Measurements from ENCODE around the gene IQGAP3.

Gene IQGAP3

GRCh38 chr1:156539818-156540355 is 32.5 kb downstream of the IQGAP3 start:
- DNase-seq (ENCODE audit: low spot score): no peak

DNA sequence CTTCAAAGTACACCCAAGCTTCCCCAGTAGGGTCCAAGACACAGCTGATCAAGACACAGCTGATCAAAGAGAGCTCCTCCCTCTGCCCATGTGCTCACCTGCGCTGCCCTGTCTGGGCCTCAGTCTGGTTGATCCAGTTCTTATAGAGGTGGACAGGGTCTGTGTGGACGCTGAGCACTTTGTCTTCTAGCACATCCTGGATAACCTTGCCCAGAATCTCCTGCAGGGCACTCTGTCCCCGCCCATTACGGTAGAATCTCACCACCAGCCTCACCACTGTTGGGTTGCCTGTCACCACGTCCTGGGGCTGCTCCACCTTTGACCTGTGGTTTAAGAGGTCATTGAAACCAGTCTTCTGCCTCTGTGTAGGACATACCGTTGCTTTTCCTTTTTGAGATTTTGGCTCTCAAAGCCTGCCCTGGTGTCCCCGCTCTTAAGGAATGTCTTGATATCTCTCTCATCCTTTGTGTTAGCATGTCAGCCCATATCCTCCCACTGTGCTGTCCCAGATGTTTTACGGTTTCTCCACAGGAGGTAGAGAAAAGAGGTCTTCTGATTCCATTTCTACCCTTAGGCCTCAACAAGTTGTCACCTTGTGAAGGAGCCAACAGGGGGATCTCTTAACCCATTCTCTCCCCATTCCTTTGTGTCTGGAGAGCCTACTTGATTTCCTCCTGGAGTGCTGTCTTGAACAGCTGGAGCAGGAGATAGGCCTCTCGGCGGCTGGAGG is 33.5 kb downstream of the IQGAP3 start:
- DNase-seq (ENCODE audit: low spot score): no peak

DNA sequence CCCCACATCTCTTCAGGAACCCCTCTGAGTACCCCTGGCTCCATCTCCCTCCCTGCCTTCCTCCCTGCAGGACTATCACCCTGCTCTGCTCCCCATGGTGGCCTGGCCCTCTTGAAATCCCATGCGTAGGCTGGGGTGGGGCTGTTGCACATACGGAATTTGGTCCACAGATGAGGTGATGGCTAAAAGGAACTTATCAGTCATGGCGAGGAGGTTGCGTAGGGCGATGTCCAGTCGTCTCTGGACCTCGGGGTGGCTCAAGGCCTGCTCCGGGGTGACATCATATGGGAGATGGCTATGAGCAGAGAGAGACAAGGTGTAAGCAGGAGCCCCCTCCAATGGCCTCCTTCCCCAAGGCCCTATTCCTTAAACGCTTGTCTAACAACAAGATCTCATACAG is 35.3 kb downstream of the IQGAP3 start:
- DNase-seq (ENCODE audit: low spot score): no peak

- no peak for DNase-seq (ENCODE audit: low spot score)
Observed at GRCh38 chr1:156534424-156535060, 37.8 kb downstream of the IQGAP3 start.

GRCh38 chr1:156533568-156534220 is 38.7 kb downstream of the IQGAP3 start:
- DNase-seq (ENCODE audit: low spot score): no peak

DNA sequence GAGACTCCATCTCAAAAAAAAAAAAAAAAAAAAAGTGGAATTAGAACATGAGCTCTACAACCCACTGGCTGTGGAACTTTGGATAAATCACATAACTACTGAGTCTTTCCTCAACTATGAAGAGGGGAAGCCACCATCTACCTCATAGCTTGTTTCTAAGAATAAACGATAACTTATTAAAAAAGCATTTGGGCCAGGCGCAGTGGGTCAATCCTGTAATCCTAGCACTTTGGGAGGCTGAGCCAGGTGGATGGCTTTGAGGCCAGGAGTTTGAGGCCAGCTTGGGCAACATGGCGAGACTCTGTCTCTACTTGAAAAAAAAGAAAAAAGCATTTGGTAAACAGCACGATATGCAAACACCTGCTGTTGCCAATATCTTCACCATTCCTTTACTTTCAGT is 40.0 kb downstream of the IQGAP3 start:
- DNase-seq (ENCODE audit: low spot score): no peak

GRCh38 chr1:156530006-156530405 is 42.4 kb downstream of the IQGAP3 start:
- DNase-seq (ENCODE audit: low spot score): no peak

DNA sequence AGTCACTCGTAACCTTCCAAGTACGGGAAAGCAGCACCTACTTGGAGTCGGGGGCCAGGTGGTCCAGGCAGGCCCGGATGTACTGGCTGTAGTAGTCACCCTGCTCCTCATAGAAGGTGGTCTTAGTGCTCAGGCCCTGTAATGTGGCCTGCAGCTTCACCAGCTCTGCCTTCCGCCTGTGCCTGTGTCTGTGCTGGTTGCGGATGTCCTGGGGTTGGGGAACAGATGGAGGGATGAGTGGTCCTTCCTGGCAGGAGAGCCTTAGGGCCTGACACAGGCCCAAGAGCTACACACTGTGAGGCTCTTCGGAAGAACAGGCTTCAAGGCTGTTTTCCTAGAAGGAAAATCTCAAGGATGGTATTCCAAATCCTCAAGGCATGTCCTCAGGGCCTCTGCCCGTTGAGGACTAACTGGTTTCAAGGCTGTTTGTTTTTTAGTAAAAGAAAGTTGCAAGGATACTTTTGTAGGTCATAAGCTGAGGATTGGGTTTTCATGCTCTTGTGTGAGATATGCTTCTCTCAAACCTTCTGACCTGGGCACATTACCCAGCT is 43.4 kb downstream of the IQGAP3 start:
- DNase-seq (ENCODE audit: low spot score): no peak

DNA sequence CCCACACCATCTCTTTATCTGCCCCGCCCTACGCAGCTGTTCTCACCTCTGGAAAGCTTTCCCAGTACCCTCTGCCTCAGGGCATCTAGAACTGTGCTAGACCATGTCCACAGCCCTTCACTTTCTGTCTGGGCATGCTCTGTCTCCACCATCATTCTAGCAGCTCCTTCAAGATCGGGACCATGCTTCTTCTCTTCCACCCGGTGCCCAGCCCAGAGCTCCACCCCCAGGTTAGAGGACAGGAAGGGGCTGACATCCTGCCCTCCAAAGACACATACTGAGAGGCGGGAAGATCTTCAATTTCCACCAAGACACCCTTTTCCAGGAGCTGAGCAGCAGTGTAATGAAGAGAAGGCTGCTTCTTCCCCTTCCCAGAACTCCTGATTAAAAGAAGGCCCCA is 44.1 kb downstream of the IQGAP3 start:
- DNase-seq (ENCODE audit: low spot score): no peak

GRCh38 chr1:156527584-156527983 is 44.8 kb downstream of the IQGAP3 start:
- DNase-seq (ENCODE audit: low spot score): no peak

- no peak for DNase-seq (ENCODE audit: low spot score)
Observed at GRCh38 chr1:156525856-156526489, 46.4 kb downstream of the IQGAP3 start.

- DNase-seq (ENCODE audit: low spot score): no peak
Observed at GRCh38 chr1:156525071-156525501, 47.3 kb downstream of the IQGAP3 start.

DNA sequence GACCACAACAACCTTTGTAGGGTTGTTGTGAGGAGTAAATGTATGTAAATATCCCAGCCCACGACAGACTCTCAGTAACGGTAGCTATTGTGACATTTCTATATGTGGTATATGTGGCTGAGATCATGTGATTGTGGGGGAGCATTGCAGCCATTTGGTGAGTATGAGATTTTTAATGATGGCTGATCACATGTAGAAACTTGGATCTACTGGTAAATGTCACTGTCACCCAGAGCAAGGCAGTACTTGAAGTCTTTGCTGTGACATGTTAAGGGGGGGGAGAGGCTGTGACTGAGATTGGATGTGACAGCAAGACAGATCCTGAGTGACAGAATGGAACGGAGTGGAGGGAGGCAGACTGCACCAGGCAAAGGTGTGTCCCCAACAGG is 47.9 kb downstream of the IQGAP3 start:
- DNase-seq (ENCODE audit: low spot score): no peak

DNA sequence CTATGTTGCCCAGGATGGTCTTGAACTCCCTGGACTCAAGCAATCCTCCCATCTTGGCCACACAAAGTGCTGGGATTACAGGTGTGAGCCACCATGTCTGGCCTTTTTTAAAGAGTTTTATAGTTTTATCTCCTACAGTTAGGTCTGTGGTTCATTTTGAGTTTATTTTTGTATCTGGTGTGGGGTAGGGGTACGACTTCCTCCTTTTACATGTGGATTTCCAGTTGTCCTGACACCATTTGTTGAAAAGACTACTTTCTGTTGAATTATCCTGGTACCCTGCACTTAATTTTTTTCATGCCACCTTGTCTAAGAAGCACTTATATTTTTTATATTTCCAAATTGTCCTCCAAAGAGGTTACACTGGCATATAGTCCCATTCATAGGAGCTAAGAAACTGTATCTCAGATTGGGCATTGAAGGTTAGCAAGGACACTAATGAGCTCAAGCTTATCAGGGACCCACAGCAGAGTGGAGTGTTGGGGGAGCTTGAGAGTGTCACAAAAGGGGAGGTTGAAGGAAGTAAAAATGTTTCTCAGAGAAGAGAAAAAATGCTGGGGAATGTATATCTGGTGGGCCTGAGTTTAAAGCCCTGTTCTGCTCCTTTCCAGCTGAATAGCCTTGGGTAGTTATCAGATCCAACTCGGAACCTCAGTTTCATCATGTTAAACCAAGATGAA is 48.4 kb downstream of the IQGAP3 start:
- DNase-seq (ENCODE audit: low spot score): no peak

DNA sequence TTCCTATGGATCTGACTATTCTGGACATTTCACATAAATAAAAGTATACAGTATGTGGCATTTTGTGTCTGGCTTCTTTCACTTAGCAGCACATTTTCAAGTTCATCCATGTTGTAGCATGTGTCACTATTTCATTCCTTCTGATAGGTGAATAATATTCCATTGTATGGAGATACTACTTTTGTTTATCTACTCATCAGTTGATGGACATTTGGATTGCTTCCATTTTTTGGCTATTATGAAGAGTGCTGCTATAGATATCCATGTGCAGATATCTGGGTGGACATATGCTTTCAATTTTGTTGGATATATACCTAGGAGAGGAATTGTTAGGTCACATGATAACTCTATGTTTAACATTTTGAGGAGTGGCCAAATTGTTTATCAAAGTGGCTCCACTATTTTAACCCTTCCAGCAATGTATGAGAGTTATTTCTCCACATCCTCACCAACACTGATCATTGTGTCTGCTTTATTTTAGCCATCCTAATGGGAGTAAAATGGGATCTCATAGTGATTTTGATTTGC is 49.9 kb downstream of the IQGAP3 start:
- no peak for DNase-seq (ENCODE audit: low spot score)

- no peak for DNase-seq (ENCODE audit: low spot score)
Observed at GRCh38 chr1:156517748-156518147, 54.6 kb downstream of the IQGAP3 start.

GRCh38 chr1:156516821-156517220 is 55.5 kb downstream of the IQGAP3 start:
- no peak for DNase-seq (ENCODE audit: low spot score)

DNA sequence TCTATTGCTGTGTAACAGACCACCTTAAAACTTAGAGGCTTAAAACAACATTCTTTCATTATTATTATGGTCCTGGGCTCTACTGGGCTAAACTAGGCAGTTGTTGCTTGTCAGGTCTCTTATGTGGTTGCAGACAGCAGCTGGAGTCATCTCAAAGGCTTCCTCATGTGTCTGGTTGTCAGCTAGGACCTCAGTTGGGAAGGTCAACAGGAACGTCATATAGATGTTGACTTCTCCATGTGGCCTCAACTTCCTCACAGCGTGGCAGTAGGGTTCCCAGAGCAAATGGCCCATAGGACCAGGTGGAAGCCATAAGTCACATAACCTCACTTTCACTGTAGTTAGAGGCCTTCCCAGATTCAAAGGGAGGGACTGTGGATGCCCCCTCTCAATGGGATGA is 56.4 kb downstream of the IQGAP3 start:
- no peak for DNase-seq (ENCODE audit: low spot score)

DNA sequence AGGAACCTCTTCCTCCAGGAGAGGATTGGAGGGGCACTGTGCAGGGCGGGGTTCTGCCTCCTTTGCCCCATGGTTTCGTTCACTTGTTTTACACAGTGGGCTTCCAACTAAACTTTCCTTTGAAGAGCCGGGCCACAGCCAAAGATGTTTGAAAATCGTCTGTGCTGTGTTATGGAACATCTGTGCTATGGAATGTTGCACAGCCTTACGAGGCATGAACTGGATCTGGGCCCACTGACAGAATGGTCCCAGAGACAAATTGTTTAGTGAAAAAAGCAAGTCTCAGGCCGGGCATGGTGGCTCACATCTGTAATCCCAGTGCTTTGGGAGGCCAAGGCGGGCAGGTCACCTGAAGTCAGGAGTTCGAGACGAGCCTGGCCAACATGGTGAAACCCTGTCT is 59.2 kb downstream of the IQGAP3 start:
- DNase-seq (ENCODE audit: low spot score): no peak

DNA sequence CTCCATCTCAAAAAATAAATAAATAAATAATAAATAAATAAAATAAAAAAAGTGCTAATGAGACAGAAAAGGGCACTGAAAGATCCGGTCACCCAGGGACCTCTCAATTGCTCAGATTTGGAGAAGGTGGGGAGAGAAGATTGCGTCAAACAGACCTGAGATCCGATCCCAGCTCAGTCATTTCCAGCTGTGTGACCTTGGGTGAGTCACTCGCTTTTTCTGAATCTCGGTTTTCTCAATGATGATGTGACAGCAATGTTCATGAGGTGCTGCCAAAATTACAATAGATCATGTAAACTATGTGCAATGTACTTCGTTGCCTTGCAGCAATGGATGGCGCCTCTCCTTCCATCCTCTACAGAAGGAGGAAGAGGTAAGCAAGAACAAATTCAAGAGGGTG is 60.7 kb downstream of the IQGAP3 start:
- no peak for DNase-seq (ENCODE audit: low spot score)

- no peak for DNase-seq (ENCODE audit: low spot score)
Observed at GRCh38 chr1:156510709-156511108, 61.7 kb downstream of the IQGAP3 start.

Data from ecto neural progenitor cell (in vitro differentiated cells).